GM19468 (cell line): ENCODE results near the gene CCDC188.

Experiments
- ATAC-seq: cut with Tn5 transposase; IDR thresholded peaks from one replicate; pipeline ENCODE4 v1.9.1; 2021; ENCODE audit warnings: mild to moderate bottlenecking, moderate library complexity, moderate number of reproducible peaks; ENCODE audit not compliant: unreplicated experiment; ENCODE audit errors: extremely low read depth

Gene CCDC188

GRCh38 chr22:20137671-20138416 lies 13.0 kb downstream of the CCDC188 start:
- ATAC-seq = no peak

- ATAC-seq = no peak
These were observed 13.7 kb downstream of the CCDC188 start for GRCh38 chr22:20137113-20137512.

- no peak for ATAC-seq
These were observed 14.3 kb downstream of the CCDC188 start for GRCh38 chr22:20136603-20136873.

DNA sequence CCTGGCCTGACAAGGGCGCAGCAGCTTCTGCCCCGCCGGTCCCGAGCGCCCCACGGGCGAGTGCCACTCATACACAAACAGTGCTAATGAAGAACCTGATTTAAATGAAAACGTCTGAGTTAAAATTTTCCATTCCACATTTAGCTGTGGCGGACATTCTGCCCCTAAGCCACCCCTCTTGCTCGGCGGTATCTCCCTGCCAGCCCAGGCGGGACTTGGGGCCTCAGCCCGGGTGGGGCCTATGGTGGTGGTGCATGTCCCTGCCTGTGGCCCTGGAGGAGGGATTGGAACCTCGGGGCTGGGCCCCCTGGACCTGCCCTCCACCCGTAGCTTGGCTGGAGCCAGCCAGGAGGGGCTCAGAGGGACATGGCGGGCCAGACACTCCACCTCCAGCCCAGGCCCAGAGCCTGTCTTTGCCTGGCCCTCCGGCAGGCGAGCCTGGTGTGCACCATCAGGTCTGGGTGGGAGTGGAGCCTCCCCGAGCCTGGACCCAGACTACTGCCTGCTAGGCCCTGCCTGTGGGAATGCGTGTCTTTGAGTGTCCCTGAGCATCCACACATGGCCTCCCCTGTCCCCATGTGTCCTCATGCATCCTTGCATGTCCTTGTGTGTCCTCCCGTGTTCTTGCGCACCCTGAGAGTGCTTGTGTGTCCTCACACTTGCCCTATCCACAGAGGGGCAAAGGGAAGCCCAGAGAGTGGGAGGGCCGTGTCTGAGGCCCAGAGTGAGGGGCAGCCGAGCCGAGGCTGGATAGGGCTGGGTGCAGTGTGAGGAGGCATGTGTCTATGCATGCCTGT lies 14.9 kb downstream of the CCDC188 start:
- ATAC-seq = no peak

- no peak for ATAC-seq
These were observed 15.6 kb downstream of the CCDC188 start for GRCh38 chr22:20135265-20135664.

- ATAC-seq = no peak
These were observed 16.8 kb downstream of the CCDC188 start for GRCh38 chr22:20133930-20134549.

DNA sequence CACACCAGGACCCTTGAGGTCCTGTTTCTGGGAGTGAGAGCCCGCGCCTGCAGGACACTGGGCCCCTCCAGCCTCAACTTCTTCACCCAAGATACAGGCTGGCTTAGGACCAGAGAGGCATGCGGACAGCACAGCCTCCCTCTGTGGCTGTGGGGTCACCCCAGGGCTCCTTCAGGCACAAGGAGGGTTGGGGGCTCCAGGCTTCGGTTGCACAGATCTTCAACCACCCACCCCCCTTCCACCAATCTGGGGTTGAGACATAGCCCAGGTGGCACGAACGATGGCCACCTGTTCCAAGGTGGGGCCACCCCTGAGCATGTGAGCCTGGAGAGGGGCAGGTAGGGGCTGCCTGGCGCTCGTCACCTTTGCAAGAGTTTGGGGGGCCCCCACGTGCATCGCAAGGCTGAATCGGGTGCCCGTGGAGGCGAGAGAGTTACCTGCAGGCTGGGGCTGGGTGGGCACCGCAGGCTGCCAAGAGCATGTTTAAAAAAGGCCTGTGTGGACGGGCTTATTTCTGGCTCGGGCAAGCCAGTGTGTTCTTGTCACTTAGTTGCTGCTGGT lies 18.1 kb downstream of the CCDC188 start:
- no peak for ATAC-seq

- ATAC-seq = no peak
These were observed 18.8 kb downstream of the CCDC188 start for GRCh38 chr22:20131859-20132685.

GRCh38 chr22:20131597-20131858 lies 19.3 kb downstream of the CCDC188 start, which contains the start of gene ZDHHC8:
Gene ZDHHC8, plus strand, starts transcription at chr22:20131804. Its CDS starts 144 bp downstream, at chr22:20131948.
- no peak for ATAC-seq

DNA sequence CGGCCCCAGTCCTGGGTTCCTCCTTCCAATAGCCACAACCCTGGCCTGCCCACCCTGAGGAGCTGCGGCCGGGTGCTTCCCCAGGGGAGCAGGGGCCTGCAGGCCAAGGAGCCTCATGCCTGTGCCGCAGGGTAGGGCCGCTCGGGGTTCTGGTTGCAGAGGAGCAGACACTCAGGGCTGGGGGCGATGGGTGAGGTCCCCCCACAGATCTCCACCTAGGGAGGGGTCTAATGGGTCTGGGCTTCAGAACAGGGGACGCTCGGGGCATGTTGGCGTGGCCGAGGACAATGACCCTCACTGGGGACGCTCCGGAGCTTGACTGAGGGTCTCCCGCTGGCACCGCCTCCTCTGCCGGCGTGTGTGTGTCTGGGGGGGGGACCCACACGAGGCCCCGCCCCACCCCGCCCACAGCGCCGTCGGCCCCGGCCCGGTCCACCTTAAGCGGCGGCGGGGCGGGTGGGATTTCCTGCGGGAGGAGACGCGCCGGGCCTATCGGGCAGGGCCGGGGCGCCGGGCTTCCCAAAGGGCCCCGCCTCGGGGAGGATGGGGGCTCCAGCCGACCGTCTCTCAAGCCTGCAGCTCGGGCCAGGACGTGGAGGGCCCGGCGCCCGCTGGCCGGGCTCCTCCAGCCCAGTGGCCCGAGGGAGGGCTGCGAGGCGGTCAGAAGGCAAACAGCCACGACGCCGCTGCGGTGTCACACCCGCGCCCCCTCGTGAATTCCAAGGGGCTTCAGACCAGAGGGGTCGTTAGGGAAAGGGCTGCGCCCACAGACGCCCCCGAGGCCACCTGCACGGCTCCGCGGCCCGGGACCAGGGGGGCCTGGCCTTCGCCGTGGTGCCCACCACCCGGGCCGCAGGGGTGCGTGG lies 19.9 kb downstream of the CCDC188 start:
- ATAC-seq = no peak

GRCh38 chr22:20130319-20130718 lies 20.5 kb downstream of the CCDC188 start:
- ATAC-seq = no peak

- ATAC-seq = no peak
These were observed 21.2 kb downstream of the CCDC188 start for GRCh38 chr22:20129747-20130014.

DNA sequence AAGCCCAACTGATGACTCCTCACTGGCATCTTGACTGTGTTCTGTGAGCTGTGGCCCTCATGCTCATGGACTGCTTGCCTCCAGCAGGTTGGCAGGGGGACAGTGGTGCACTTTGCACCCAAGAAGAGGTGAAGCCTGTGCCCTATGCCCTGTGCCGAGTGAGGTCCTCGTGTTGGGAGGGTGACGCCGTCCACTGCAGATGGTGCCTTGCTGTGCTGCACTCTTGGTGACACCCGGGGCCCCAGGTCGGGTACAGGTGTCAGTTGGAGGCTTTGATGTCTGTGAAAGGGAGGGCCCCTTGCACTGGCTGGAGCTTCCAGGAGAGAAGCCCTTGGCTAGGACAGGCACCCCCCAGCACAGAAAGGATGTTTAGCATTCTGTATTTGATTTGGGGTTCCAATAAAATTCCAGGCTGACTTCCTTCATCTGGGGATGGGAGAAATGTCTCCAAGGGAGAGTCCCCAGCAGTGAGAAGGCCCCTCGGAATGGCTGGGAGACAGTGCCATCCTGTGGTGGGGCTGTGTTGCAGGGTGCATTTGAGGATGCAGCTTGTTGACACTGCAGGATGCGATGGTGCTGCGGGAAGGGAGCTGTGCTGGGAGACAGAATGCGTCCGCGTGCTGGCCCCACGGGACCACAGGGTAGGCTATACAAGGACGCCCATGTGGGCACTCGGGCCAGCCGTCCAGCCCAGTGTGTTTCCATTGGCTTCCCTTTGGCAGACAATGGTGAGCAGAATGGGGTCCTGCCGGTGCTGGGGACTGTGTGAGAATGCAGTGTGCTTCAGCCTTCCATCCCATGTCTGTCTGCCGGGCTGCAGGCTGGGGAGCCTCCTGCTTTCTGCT lies 21.7 kb downstream of the CCDC188 start:
- no peak for ATAC-seq

DNA sequence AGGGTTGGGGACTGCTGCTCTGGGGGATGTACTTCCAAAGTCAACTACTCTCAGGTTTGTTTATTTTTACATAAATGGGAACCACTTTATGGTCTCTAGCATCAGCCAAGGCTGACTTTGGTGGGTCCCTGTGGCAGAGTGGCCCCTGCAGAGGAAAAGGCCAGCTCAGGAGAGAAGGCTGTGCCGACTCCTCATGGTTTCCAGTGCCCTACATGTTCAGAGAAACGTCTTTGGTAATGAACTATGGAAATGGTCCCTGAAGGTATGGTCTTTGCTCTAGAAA lies 22.3 kb downstream of the CCDC188 start:
- ATAC-seq = no peak

GRCh38 chr22:20127869-20128618 lies 22.8 kb downstream of the CCDC188 start:
- ATAC-seq = no peak

GRCh38 chr22:20127318-20127868 lies 23.5 kb downstream of the CCDC188 start:
- no peak for ATAC-seq

DNA sequence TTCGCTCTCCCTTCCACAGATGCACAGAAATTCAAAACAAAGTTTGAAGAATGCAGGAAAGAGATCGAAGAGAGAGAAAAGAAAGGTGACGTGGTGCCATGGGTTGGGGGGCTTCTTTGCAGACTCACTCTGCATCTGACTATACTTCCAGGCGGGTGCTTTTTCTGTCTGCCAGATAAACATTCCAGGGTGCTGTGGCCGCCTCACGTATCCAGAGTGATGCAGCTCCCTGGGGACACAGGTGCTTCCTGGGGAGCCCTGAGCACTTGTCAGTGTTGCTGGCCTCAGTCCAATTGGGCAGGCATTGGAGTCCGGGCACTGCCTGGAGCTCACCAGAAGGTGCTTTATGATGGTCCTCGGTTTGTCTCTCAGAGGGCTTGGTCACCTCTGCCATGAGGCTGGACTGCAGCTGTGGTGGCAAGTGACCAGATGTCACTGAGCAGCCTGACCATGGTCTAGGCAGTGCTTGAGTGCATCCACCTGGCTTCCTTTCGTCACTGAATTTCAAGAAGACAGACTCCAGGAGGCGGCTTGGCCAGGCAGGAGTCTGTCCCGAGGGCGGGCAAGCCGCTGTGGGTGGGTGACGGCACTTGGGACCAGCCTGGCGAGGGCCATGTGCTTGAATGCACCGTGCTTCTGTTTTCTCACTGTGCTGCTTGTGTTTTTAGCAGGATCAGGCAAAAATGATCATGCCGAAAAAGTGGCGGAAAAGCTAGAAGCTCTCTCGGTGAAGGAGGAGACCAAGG lies 24.4 kb downstream of the CCDC188 start:
- ATAC-seq = no peak
